BJ (cell line): ENCODE results near the gene NRCAM. TPM values are rescaled to one million over a fixed set of nuclear protein-coding genes. Genes with fewer than 3 reads are reported as not detected.

Source experiments
- CTCF ChIA-PET: fragments of 350-600 bp; formaldehyde crosslinking; extraction: SDS; loops from one replicate; lab custom pipeline; 2021; ENCODE audit warnings: antibody characterized with exemption, inconsistent platforms; lab: Yijun Ruan, JAX
- POLR2A ChIA-PET: fragments of 300-600 bp; sonication (Branson Sonifier 250); formaldehyde crosslinking; extraction: SDS; loops from one replicate; lab custom pipeline; 2021; ENCODE audit warnings: antibody characterized with exemption; lab: Charles Lee
- DNase-seq: peaks from one replicate; pipeline ENCODE4 v3.0.0-alpha.2; 2011; ENCODE audit warnings: low read depth
- H3K27me3 ChIP-seq: 2 replicates; pipeline ENCODE4 v1.6.0; 2011; ENCODE audit warnings: low read length; ENCODE audit not compliant: control insufficient read depth, insufficient read depth
- H3K36me3 ChIP-seq: 2 replicates; pipeline ENCODE4 v1.5.1; 2011; ENCODE audit warnings: low read length; ENCODE audit not compliant: control insufficient read depth, insufficient read depth
- H3K4me3 ChIP-seq: 2 replicates; pipeline ENCODE4 v1.5.1; 2011; ENCODE audit warnings: low read depth, mild to moderate bottlenecking, control low read depth, low read length
- CTCF ChIP-seq: IDR thresholded peaks from 2 replicates; pipeline ENCODE4 v1.5.1; 2011; ENCODE audit warnings: low read depth, mild to moderate bottlenecking, control low read depth, inconsistent platforms, low read length, moderate library complexity; ENCODE audit not compliant: insufficient read depth
- polyA plus RNA-seq: library from polyadenylated mRNA; depleted of rRNA; stranded (reverse); fragments of >200 nt; gene quantifications from 2 replicates; pipeline ENCODE4 v1.2.3, GENCODE V29; 2011

The NRCAM gene
- polyA plus RNA-seq, 1 experiment = 1.1 TPM

- H3K4me3 ChIP-seq = no peak overlapping the region
- H3K27me3 ChIP-seq = no peaks in the 10 kb centered on the region
- no peak for TF ChIP-seq CTCF
- H3K36me3 ChIP-seq = no peaks in the 10 kb centered on the region
- DNase-seq = no peak
- ChIA-PET CTCF (no interaction called here), POLR2A (no interaction called here)
Measured at GRCh38 chr7:108335269-108335918, 120.8 kb downstream of the NRCAM start.

- H3K27me3 ChIP-seq = no peaks in the 10 kb centered on the region
- ChIA-PET POLR2A (no interaction called here), CTCF (no interaction called here)
- no peaks in the 10 kb centered on the region for H3K36me3 ChIP-seq
- DNase-seq = no peak
- no peak for TF ChIP-seq CTCF
- H3K4me3 ChIP-seq = no peak overlapping the region
Measured at GRCh38 chr7:108332937-108333336, 123.3 kb downstream of the NRCAM start.

GRCh38 chr7:108331971-108332370, 124.3 kb downstream of the NRCAM start:
- Histone ChIP-seq H3K27me3 (no peaks in the 10 kb centered on the region), H3K36me3 (no peaks in the 10 kb centered on the region), H3K4me3 (no peak overlapping the region)
- DNase-seq = no peak
- CTCF ChIA-PET = interaction anchor here (1.0 kb wide), 1 partner anchor 10 kb away, joined by 3 read pairs; no protein-coding TSS in a partner anchor
- no peak for TF ChIP-seq CTCF
- POLR2A ChIA-PET = no interaction called here

GRCh38 chr7:108330227-108330626, 126.0 kb downstream of the NRCAM start:
- no peak for TF ChIP-seq CTCF
- H3K27me3 ChIP-seq = peaks cover 1% of the 10 kb centered on the region; the same call in 1 of the 2 replicates
- H3K36me3 ChIP-seq = no peaks in the 10 kb centered on the region
- DNase-seq = no peak
- CTCF ChIA-PET = no interaction called here
- POLR2A ChIA-PET = no interaction called here
- H3K4me3 ChIP-seq = no peak overlapping the region

GRCh38 chr7:108329514-108329913, 126.7 kb downstream of the NRCAM start:
- Histone ChIP-seq H3K36me3 (no peaks in the 10 kb centered on the region), H3K4me3 (no peak overlapping the region), H3K27me3 (peaks cover 1% of the 10 kb centered on the region; the same call in 1 of the 2 replicates)
- TF ChIP-seq CTCF = no peak
- POLR2A ChIA-PET = no interaction called here
- CTCF ChIA-PET = no interaction called here
- DNase-seq = no peak
